Activated CD4-positive, alpha-beta T cell treated with anti-CD3 and anti-CD28 coated beads, Interleukin-10, Interleukin-2, amounts not matched to agents 100 ng/mL and 50 ng/mL, durations not matched to agents 16 hours and 8 hours (primary cell): ENCODE results near the gene BRAF.
"Not testable (repeated sequence)": the region's sequence is repeated elsewhere in the genome, so short reads cannot be mapped to it uniquely, and the experiment has no call there.

Experiments used
- DNase-seq: peaks from one replicate; pipeline ENCODE4 v3.0.0-alpha.2; 2020

Gene BRAF

DNA sequence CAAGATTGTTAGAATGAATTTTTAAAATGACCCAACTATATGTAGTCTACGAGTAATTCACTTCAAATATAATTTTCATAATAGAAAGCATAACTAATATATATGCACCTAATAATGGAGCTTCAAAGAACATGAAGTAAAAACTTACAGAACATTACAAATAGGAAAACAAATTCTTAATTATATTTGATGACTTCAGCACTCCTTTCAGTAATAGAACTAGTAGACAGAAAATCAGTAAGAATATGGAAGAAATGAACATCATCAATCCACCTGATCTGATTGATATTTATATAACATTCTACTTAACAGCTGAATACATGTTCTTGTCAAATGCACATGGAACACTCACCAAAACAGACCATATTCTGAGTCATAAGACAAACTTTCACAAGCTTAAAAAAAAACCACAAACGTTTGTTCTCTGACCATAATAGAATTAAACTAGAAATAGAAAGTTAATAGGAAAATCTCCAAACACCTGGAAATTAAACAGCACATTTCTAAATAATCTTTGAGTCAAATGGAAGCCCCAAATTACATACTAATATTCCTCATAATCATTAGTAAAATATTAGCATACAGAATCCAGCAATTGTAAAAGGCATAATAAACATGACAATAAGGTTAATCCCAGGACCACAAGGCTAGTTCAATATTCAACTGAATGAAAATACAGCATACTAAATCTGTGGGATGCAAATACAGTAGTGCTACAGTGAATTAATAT, 48.0 kb downstream of the BRAF start:
- DNase-seq: peak; percentile 54

DNA sequence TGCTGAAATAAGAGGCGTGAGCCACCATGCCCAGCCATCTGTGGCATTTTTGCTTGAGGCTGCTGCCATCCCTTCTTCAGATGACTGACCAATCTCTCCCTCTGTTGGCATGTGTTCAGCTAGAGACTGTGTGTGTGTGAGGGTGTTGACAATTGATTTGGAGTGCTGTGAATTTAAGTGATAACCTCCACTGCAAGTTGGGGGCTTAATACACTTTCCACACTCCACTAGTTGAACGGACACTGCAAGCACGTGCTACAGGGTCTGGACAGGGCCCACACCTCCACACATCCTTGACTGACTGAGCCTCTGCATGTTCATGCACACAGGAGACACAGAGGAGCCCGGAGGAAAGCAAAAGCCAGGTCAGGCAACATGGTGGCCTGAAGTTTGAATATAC, 51.3 kb downstream of the BRAF start:
- no peak for DNase-seq

DNA sequence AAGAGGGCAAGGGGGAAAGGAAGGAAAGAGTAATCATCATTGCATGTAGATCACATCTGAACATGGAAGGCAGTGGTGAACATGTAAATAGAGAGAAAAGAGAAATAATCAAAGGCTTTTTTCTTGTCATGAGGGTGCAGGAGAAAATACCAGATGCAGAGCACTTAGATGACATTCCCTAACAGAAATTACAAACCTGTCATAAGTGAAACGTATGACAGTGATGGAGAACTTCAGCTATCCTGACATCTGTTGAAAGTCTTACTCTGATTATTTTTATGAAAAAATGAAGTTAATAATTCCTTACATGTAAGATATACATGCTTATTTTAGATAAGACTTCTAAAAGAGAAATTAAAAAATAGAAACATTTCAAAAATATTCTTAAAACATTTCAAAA, 54.7 kb downstream of the BRAF start:
- DNase-seq: no peak

DNA sequence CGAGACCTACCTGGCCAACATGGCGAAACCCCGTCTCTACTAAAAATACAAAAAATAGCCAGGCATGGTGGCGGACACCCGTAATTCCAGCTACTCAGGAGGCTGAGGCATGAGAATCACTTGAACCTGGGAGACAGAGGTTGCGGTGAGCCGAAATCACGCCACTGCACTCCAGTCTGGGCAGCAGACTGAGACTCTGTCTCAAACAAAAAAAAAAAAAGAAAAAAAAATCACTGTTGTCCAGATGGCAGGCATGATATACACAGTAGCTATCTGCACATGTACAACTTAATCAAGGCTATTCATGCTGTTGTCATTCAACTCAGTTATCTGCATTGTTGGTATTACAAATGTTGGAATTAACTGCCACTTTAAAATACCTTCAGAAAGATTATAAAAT, 55.3 kb downstream of the BRAF start:
- no peak for DNase-seq

DNA sequence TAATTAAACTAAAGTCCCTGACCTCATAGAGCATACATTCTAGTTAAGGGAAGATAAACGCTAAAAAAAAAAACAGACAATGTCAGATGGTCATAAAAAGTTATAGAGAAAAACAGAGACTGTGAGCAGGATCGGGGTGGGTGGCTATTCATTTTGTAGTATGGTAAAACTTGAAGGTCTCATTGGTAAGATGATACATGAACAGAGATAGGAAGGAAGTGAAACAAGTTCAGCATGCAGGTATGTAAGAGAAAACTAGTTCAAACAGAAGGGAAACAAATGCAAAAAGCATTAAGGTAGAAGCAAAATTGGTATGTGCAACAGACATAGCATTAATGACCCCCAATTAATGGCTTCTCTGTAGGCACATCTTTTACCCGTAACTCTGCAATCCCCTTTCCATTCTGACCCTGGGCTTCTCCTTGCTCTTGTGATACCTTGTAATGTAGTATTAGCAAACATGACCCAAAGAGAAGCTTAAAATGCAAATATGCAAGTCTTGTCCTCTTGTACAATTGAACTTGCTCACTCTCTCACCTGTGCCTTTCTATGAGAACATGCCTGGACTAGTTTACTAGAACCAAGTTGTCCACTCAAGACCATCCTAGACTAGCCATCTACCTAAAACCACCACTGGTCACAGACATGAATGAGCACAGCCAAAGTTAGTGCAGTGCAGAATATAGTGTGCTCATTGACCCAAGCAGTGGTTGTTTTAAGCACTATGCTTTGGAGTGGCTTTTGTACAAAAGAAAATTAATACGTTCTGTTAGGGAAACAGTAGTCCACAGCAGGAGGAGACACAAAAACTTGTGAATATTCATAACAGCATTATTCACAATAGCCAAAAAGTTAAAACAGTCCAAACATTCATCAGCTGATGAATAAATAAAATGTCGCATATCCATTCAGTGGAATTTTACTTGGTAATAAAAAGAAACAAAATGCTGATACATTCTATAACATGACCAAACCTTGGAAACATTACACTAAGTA, 57.0 kb downstream of the BRAF start:
- DNase-seq: no peak

DNA sequence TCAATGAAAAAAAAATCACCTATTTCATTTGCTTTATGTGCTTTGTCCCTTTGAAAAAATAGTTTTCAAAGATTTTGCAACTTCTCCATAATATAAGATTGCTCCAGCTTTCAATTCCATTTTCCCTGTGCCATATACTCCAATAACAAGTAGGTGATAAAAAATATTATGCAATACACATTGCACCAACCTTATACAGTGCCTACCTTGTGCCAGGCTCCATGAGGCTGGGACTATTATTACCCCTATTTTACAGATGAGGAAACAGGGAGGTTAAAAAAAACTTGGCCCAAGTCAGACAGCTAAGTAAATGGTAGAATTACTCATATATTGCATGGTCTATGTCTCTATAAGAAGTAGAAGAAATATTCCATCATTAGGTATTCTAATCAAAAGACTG, 57.8 kb downstream of the BRAF start:
- no peak for DNase-seq

DNA sequence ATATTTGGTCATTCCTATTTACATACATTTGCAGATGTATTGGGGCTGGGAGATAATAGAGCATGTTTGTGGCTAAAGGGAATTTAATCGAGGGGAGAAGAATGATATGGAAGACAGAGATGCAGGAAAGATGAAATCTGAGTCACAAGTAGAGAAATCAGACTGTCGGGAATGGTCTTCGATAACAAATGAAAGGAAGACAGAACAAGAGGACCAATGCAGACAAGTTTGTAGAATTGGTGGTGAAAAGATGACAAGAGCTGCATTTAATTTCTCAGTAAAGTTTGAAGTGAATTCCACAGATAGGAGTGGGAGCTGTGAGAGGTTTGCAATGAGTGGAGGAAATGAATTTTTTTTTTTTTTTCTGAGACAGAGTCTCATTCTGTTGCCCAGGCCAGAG, 60.0 kb downstream of the BRAF start:
- DNase-seq: no peak

DNA sequence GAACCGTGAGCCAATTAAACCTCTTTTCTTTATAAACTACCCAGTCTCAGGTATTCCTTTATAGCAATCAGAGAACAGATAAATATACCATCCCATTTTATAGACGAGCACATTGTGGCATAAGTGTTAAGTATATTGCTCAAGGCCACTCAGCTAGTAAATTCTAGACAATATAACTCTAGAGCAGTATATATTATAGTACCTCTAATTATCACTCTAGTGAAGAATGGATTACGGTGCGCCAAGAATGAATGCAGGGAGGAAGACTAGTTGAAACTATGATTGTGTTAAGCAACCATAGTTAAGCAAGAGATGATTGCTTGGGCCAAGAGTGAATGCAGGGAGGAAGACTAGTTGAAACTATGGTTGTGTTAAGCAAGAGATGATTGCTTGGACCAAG, 60.9 kb downstream of the BRAF start:
- no peak for DNase-seq

DNA sequence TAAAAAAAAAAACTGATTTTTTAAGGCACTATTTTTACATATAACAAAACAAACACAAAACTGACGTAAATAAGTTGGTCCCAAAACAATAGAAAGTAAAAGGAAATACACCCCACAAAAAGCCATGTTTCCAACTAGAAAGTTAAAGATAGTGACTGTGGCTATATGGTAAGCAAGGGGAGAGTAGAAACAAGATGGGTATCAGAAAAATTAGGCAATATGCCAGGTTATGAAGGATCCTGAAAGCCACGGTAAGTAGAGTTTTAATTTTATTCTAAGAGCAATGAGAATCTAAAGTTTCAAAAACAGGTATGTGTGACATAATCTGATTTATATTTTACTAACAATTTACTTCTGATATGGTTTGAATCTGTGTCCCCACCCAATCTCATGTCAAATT, 61.5 kb downstream of the BRAF start:
- DNase-seq: no peak

DNA sequence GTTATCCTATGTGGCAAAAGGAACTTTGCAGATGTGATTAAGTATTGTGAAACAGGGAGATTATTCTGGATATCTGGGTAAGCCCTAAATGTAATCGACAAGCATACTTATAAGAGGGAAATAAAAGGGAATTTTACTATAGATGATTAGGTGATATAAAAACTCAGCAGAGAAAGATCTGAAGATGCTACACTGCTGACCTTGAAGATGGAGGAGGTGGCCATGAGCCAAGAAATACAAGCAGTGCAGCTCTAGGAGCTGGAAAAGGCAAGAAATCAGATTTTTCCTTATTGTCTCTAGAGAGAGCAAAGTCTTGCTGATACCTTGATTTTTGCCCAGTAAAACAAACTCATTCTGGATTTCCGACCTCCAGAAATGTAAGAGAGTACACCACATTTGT, 67.7 kb downstream of the BRAF start:
- DNase-seq: no peak

DNA sequence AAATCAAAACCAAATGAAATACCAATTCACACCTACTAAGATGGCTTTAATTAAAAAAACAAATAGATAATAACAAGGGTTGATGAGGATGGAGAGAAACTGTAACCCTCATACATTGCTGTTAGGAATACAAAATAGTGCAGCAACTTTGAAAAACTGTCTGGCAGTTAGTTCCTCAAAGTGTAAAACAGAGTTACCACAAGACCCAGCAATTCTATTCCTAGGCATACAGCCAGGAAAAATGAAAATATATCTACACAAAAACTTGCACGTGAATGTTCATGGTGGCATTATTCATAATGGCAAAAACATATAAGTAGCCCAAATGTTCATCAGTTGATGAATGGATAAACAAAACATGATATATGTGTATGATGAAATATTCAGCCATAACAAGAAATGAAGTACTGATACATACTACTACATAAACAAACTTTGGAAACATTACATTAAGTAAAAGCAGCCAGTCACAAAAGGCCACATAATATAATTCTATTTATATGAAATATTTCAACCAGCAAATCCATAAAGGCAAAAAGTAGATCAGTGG, 83.5 kb downstream of the BRAF start:
- DNase-seq: no peak

DNA sequence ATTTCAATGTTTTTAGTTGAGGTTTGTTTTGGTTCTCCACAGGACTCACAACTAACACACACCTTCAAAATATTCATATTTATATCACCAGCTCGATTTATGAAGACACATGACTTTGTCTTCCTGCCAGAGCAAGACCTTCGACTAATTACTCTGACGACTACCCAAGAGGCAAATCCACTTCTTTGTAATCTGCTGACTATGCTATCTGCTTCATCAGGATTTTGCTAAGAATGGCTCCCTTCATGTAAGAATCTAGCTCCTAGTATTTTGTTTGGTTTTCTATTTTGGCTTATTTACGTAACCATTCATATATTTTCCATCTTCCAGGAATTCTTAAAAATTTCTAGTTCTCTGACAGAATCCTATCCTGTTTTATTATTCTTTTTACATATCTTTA, 93.0 kb downstream of the BRAF start:
- DNase-seq: no peak

DNA sequence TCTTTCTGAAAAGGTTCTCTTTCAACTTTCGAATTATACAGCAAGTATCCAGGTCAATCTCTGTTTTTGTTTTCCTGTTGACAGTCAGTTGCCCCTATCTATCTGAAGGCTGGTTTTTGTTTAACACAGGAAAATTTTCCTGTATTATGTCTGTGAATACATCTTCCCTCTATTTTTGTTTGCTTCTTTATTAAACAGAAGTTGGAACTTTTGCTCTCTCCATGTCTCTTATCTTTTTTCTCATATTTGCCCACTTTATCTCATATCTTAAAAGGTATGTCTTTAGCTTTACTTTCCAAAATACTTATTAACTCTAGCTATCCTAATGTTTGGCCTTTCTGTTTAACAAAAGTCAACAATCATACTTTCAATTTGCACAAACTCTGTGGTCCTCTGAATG, 95.0 kb downstream of the BRAF start:
- DNase-seq: no peak

DNA sequence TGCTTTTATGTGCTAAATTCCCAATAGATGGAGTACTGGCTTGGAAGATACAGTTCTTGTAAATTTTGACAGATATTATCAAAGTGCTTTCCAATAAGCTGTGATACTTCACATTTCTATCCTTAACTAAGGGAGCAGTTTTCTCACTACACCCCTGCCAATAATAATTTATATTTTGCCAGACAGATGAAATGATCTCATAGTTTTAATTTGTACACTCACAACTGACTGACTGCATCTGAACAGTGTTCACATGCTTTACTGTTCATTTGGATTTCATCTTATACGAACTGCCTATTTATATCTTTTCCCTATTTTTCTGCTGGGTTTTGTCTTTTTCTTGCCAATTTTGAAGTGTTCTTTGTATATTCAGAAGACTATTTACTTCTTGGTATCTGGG, 96.0 kb downstream of the BRAF start:
- no peak for DNase-seq

DNA sequence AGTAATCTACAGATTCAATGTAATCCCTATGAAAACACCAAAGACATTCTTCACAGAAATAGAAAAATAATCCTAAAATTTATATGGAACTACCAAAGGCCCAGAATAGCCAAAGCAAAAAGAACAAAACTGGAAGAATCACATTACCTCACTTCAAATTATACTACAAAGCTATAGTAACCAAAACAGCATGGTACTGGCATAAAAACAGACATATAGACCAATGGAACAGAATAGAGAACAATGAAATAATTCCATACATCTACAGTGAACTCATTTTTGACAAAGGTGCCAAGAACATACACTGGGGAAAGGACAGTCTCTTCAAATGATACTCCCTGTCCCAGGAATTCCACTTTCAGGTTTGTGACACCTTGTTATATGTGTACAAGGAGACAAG, 107.3 kb downstream of the BRAF start:
- DNase-seq: not testable (repeated sequence)

DNA sequence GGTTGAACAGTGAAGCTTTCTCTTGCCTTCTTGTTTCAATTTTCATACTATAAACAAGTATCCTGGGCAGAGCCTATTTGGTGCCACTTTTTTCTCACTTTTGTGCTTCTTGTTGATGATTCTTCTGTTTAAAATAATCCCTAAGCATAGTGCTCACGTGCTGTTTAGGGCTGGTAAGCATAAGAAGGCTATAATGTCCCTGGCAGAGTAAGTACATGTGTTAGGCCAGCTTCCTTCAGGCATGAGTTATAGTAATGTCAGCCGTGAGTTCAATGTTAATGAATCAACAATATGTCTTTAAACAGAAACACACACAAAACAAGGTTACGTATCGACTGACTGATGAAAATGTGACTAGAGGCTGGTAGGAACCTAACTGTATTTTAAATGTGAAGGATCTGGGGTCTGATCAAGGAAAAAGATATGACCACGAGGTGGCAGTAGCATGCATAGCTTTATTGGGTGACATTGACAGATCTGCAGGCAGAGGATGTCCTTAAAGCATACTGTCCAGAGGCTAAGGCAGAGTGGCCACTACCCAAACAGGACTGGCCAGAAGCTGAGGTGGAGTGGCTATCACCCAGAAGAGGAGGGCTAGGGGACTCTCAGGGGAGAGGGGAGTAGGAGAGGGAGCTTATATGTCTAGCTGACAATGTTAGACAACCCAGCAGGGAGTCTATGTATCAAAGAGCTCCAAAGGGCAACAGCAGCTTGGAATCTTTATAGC, 113.7 kb downstream of the BRAF start:
- DNase-seq: peak; percentile 66

DNA sequence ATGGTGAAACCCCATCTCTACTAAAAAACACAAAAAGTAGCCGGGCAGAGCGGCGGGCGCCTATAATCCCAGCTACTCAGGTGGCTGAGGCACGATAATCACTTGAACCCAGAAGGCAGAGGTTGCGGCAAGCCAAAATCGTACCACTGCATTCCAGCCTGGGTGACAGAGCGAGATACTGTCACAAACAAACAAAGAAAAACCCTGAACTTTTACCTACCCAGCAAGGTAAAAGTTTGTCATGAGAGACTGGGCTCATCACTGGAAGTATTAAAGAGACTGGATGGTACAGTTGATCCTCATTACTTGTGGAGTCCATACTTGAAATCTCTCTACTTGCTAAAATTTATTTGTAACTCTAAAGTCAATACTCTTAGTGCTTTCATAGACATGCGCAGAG, 114.3 kb downstream of the BRAF start:
- DNase-seq: no peak

DNA sequence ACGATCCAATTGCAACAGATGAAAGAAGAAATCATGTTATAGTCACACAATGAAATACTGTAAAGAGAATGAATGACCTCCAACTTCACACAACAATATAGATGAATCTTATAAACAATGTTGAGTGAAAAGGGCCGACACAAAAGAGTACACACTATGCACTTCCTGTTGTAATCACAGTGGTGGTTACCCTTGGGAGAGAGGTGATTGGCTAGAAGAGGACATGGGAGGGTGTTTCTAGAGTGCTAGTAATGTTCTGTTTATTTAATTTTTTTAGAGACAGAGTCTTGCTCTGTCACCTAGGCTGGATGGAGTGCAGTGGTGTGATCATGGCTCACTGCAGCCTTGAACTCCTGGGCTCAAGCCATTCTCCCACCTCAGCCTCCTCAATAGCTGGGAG, 145.8 kb downstream of the BRAF start:
- no peak for DNase-seq

DNA sequence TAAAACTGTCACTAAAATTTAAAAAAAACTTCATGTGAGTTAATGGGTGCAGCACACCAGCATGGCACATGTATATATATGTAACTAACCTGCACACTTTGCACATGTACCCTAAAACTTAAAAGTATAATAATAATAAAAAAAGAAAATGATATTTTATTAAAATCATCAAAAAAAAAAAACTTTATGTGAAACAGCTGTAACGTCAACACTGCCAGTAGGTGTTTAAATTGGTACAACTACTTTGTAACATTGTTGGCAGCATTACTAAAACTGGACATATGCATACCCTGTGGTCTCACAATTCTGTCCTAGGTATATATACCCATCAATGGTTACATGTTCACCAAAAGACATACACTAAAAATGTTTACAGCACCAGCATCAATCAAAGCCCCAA, 146.2 kb downstream of the BRAF start:
- DNase-seq: no peak

DNA sequence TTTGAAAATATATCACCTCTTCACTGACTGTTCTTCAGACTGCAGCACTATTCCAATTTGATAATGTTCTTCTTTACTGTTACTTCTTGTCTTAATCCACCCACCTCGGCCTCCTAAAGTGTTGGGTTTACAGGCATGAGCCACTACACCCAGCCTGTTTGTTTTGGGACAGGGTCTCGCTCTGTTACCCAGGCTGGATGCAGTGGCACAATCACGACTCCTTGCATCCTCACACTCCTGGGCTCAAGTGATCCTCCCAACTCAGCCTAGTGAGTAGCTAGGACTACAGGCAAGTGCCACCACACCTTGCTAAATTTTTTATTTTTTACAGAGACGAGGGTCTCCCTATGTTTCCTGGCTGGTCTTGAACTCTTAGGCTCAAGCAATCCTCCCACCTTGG, 150.4 kb downstream of the BRAF start:
- no peak for DNase-seq

DNA sequence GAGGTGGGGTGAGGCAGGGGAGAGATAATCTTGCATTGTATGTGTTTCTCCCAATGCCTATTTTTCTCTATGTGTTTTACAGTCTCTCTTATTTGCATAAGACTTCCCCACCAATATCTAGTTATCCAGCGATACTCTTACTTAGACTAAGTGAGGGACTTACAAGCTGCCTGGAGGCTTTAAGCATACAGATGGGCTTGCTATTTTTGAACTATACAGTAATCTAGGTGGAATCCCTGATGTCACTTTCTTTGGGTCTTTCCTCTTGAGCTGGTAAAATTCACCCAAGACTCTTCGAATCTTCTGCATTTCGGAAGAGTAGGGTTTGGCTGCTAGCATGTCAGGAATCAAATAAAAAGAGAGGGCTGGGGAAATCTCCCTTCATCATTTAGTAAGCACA, 151.6 kb downstream of the BRAF start:
- no peak for DNase-seq

DNA sequence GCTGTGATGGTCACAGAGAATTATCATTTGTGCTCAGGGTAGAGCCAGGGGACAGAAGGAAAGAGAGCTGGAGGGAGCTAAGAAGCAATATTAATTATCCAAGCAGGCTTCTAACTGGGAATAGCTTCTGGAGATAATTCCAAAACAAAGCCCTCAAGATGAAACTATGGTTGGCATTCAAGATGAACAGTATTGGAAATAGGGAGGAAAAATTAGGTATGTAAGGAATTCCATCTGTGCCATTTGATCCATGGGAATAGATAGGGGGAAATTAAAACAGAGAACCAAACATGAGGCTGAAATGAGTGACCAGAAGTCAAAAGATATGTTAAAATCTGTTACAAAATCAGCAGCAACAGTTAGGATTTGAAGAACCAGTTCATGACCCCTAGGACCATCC, 152.9 kb downstream of the BRAF start:
- no peak for DNase-seq

DNA sequence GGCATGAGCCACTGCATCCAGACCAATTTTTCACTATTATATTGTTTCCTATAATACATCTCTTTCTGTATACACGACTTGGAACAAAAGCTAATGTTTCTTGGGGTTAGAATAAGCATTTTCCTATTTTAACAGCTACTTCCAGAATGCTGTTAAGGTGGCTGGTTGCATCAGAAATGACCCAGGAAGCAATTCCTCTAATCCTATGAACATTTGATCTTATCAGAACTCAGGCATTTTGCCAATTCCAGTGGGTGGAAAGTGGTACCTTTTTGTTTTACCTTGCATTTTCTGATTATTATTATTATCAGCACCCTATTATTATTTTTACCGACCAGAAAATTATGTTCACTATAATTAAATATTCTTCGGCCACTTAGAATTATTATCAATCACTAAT, 154.9 kb downstream of the BRAF start:
- DNase-seq: no peak
